Measurements from ENCODE around the gene EP400.
"Not testable (repeated sequence)": the region's sequence is repeated elsewhere in the genome, so short reads cannot be mapped to it uniquely, and the experiment has no call there.

The EP400 gene

GRCh38 chr12:131948166-131948712 is 1.5 kb upstream of the EP400 start:
- DNase-seq (ENCODE audit: low read depth in 2 of 3, low spot score in 1 of 3): no peak

DNA sequence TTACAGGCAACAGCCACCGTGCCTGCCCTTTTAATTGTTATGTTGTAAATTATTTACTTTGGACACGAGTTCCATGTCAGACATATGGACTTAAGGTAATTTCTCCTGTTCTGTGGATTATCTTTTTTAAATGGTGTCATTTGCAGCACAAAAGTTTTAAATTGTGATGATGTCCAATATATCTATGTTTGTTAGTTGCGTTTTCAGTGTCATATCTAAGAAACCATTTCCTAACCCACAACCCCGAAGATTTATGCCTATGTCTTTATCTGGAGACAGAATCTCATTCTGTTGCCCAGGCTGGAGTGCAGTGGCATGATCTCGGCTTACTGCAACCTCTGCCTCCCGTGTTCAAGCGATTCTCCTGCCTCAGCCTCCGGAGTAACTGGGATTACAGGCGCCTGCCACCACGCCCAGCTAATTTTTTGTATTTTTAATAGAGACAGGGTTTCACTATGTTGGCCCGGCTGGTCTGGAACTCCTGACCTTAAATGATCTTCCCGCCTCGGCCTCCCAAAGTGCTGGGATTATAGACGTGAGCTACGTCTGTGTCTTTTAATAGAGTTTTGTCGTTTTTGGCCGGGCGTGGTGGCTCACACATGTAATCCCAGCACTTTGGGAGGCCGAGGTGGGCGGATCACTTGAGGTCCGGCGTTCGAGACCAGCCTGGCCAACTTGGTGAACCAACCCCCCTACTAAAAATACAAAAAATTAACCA is 870 bp upstream of the EP400 start:
- not testable (repeated sequence) for DNase-seq (ENCODE audit: low read depth in 2 of 3, low spot score in 1 of 3)

DNA sequence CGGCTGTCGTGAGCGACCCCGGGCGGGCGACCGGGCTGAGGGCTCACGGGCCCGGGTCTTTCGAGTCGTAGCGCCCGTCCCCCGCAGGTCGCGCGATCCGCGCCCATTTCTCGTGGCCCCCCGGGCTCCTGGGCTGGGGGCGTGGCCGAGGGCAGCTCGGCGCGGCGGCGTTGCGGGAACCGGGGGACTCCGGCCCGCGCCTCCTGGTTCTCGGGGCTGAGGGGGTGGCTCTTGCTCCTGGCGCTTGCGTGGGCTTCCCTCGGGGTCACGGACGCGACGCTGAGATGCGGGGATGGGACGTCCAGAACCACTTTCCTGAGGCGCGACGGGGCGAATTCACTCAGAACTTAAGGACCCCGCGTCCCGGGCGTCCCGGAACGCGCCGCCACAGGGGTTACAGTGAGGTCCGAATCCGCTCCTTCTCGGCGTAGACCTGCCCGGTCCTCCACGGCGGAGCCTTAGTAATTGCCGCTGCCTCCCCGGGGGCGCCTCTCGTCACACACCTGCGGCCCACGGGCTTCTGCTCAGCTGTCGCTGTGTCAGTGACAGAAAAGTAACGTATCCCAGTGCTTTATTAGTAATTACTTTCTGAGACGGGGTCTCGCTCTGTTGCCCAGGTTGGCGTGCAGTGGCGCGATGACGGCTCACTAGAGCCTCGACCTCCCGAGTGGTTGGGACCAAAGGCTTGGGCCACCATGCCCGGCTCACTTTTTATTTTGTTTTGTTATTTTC is 606 bp downstream of the EP400 start:
- DNase-seq (ENCODE audit: low read depth in 2 of 3, low spot score in 1 of 3): no peak

DNA sequence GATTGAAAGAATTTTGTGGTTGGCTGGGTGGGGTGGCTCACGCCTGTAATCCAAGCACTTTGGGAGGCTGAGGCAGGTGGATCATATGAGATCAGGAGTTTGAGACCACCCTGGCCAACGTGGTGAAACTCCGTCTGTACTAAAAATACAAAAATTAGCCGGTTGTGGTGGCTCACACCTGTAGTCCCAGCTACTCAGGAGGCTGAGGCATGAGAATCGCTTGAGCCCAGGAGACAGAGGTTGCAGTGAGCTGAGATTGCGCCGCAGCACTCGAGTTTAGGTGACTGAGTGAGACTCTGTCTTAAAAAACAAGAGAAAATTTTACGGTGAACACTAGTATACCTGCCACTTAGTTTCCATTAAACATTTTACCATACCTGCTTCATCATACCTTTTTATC is 4.1 kb downstream of the EP400 start:
- not testable (repeated sequence) for DNase-seq (ENCODE audit: low read depth in 2 of 3, low spot score in 1 of 3)

DNA sequence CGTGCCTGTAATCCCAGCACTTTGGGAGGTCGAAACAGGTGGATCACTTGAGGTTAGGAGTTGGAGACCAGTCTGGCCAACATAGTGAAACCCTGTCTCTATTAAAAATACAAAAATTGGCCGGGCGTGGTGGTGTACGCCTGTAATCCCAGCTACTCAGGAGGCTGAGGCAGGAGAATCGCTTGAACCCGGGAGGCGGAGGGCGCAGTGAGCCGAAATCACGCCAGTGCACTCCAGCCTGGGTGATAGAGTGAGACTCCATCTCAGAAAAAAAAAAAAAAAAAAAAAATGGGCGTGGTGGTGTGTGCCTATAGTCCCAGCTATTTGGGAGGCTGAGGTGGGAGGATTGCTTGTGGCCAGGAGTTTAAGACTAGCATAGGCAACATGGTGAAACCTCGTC is 4.7 kb downstream of the EP400 start:
- DNase-seq (ENCODE audit: low read depth in 2 of 3, low spot score in 1 of 3): not testable (repeated sequence)

- no peak for DNase-seq (ENCODE audit: low read depth in 2 of 3, low spot score in 1 of 3)
These were observed 9.4 kb downstream of the EP400 start for GRCh38 chr12:131959116-131959515.

GRCh38 chr12:131959641-131960589 is 10.2 kb downstream of the EP400 start:
- no peak for DNase-seq (ENCODE audit: low read depth in 2 of 3, low spot score in 1 of 3)

GRCh38 chr12:131960590-131961325 is 11.0 kb downstream of the EP400 start:
- not testable (repeated sequence) for DNase-seq (ENCODE audit: low read depth in 2 of 3, low spot score in 1 of 3)

DNA sequence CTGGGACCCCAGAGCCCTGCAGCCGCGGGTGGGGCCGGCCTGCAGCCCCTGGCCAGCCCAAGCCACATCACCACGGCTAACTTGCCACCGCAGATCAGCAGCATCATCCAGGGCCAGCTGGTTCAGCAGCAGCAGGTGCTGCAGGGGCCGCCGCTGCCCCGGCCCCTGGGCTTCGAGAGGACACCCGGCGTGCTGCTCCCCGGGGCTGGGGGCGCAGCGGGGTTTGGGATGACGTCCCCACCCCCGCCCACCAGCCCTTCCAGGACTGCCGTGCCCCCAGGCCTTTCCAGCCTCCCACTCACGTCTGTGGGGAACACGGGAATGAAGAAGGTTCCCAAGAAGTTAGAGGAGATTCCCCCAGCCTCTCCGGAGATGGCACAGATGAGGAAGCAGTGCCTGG is 11.6 kb downstream of the EP400 start:
- not testable (repeated sequence) for DNase-seq (ENCODE audit: low read depth in 2 of 3, low spot score in 1 of 3)

DNA sequence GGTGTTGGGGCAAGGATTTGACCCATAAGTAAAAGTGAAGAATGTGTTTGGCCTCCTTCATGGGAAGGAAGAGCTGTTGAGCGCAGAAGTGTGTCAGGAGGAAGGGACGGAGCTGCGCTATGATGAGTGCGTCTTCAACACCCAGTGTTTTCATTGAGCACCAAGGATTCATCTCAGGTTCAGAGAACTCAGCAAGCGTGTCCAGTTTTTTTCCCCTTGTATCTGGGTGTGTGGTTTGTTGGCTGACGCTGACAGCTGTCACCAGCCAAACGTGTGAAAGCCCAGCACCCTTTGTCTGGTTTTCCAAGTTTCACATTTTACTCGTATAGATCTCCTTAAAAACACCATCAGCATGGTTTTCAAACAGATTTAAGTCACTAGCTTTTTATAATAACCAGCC is 12.3 kb downstream of the EP400 start:
- DNase-seq (ENCODE audit: low read depth in 2 of 3, low spot score in 1 of 3): no peak

GRCh38 chr12:131963381-131963780 is 13.6 kb downstream of the EP400 start:
- DNase-seq (ENCODE audit: low read depth in 2 of 3, low spot score in 1 of 3): no peak

GRCh38 chr12:131965073-131965472 is 15.3 kb downstream of the EP400 start:
- DNase-seq (ENCODE audit: low read depth in 2 of 3, low spot score in 1 of 3): no peak

GRCh38 chr12:131971226-131971625 is 21.5 kb downstream of the EP400 start:
- no peak for DNase-seq (ENCODE audit: low read depth in 2 of 3, low spot score in 1 of 3)

DNA sequence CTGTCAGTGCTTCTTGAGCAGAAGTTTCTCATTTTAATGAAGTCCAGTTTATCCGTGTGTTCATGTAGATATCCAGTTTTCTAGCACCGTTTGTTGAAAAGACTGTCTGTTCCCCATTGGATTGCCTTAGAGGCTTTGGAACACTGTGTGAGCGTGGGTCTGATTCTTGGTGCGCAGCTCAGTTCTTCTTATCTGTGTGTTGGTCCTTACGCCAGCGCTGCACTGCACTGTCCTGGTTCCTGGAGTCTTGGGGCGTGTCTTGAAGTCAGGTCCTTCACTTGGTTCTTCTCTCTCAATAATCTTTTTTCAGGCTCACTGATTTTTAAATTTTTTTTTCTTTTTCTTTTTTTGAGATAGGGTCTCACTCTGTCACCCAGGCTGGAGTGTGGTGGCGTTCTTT is 25.5 kb downstream of the EP400 start:
- no peak for DNase-seq (ENCODE audit: low read depth in 2 of 3, low spot score in 1 of 3)

GRCh38 chr12:131979606-131980005 is 29.9 kb downstream of the EP400 start:
- no peak for DNase-seq (ENCODE audit: low read depth in 2 of 3, low spot score in 1 of 3)

DNA sequence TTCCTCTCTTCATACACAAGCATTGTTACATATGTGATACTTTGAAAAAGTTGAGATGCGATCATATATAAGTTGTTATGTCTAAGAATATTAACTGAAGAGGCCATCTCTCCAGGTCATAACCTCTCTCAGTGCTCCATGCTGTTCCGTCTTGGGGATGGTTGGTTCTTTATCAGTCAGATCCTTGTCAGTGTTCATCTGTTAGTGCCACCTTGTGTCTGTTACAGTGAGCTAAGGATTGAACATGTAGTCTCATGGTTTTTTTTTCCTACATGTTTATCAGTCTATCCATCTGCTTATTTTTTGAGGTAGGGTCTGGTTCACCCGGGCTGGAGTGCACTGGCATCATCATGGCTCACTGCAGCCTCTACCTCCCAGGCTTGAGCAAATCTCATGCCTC is 30.5 kb downstream of the EP400 start:
- DNase-seq (ENCODE audit: low read depth in 2 of 3, low spot score in 1 of 3): no peak

DNA sequence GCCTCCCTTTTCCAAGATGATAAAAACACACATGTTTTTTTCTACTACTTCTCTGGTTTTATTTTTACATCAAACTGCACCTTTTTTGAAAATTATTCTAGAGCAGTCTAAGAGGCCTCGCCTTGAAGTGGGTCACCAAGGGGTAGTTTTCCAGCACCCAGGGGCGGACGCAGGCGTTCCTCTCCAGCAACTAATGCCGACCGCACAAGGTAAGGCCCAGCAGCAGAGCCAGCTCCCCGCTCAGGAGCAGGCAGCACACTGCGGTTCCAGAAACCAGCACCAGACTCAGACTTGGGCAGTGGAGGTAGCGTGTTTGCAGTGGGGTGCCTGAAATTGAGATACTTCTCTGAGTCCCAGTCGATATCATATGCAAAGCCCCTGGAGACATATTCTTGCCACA is 31.6 kb downstream of the EP400 start:
- DNase-seq (ENCODE audit: low read depth in 2 of 3, low spot score in 1 of 3): no peak

DNA sequence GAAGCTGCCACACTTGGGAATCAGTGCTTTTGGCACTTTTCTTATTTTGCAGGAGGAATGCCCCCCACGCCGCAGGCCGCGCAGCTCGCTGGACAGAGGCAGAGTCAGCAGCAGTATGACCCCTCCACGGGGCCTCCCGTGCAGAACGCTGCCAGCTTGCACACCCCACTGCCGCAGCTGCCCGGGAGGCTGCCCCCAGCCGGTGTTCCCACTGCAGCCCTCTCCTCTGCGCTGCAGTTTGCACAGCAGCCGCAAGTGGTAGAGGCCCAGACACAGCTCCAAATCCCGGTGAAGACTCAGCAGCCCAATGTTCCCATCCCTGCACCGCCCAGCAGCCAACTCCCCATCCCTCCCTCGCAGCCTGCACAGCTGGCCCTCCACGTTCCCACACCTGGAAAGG is 32.3 kb downstream of the EP400 start:
- DNase-seq (ENCODE audit: low read depth in 2 of 3, low spot score in 1 of 3): no peak

- no peak for DNase-seq (ENCODE audit: low read depth in 2 of 3, low spot score in 1 of 3)
These were observed 33.3 kb downstream of the EP400 start for GRCh38 chr12:131983026-131983425.

GRCh38 chr12:131983554-131983953 is 33.8 kb downstream of the EP400 start:
- no peak for DNase-seq (ENCODE audit: low read depth in 2 of 3, low spot score in 1 of 3)

DNA sequence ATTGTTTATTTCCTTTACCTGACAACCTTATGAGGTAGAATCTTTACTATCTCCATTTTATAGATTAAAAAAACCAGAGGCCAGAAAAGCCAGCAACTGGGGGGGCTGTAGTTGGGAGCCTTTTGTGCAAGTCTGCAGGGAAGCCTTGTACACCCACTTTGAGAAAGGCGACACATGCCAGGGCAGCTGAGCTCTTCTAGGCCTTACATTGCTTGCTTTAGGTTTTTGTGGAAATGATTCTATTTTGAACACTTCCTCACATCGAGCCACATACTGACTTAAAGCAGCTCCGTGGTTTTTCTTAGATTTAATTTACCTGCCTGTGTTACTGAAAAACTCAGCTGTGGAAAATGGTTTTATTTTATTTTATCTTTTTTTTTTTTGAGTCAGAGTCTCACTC is 34.6 kb downstream of the EP400 start:
- DNase-seq (ENCODE audit: low read depth in 2 of 3, low spot score in 1 of 3): no peak
